Spleen (tissue), 7 donors: ENCODE data around the gene SCN2A.

Experiments
- POLR2A ChIP-seq, 3 donors: fragments of 450-650 bp; IDR thresholded peaks; one replicate each; pipeline ENCODE4 v1.5.1; 2017; ENCODE audit warnings: antibody characterized with exemption in 3 of 3, mild to moderate bottlenecking in 1 of 3
- POLR2AphosphoS5 ChIP-seq, 3 donors: sonication (generic); formaldehyde crosslinking; IDR thresholded peaks; one replicate each; pipeline ENCODE4 v1.5.1; 2017; ENCODE audit warnings: antibody characterized with exemption in 3 of 3
- TF ChIP-seq, protein P1 (sequence below), 11 experiments: fragments of 200-600 bp in 7 of 11; fragments of 450-650 bp in 4 of 11; sonication (generic) in 4 of 11; IDR thresholded peaks in 8 of 11; conservative IDR thresholded peaks in 3 of 11; 1 replicate in 7 of 11; 2 replicates in 4 of 11; pipeline versions ENCODE4 v1.4.0 to v1.8.0; 2016 to 2021; ENCODE audit warnings: antibody characterized with exemption in 11 of 11, inconsistent platforms in 4 of 11, mild to moderate bottlenecking in 1 of 11
- donor health status: DM: no; HTN: no; CAD: no; lungs with moderate emphysema.
- donor health status: DM: no; HTN: no; CAD: no.
- donor health status: DM: no; HTN: no; CAD: no.

DNA sequence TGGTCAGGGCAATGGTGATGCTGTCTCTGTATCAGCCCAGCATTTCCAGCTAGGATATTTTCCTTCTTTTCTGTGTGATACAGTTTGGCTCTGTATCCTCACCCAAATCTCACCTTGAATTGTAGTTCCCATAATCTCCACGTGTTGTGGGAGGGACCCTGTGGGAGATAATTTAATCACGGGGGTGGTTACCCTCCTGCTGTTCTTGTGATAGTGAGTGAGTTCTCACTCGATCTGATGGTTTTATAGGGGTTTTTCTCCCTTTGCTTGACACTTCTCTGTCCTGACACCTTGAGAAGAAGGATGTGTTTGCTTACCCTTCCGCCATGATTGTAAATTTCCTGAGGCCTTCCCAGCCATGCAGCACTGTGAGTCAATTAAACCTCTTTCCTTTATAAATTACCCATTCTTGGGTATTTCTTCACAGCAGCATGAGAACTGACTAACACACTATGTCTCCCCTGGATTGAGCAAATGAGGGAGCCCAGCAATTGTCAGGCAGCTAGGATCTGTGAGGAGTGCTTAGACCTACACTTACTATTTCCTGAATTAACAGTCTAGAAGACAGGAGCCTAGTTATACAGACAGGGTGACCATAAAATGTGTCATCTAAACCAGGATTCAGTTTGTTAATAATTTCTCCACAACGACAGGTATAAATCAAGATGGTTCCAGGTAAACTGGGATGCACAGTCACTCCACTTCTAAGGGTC is 6.0 kb downstream of the SCN2A start:
- TF ChIP-seq, protein P1, sequence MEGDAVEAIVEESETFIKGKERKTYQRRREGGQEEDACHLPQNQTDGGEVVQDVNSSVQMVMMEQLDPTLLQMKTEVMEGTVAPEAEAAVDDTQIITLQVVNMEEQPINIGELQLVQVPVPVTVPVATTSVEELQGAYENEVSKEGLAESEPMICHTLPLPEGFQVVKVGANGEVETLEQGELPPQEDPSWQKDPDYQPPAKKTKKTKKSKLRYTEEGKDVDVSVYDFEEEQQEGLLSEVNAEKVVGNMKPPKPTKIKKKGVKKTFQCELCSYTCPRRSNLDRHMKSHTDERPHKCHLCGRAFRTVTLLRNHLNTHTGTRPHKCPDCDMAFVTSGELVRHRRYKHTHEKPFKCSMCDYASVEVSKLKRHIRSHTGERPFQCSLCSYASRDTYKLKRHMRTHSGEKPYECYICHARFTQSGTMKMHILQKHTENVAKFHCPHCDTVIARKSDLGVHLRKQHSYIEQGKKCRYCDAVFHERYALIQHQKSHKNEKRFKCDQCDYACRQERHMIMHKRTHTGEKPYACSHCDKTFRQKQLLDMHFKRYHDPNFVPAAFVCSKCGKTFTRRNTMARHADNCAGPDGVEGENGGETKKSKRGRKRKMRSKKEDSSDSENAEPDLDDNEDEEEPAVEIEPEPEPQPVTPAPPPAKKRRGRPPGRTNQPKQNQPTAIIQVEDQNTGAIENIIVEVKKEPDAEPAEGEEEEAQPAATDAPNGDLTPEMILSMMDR (IDR thresholded peaks at IDR 0.05 in 8 of 11, conservative IDR thresholded peaks at IDR 0.05 in 3 of 11) = no peak
- no peak for TF ChIP-seq POLR2A (IDR thresholded peaks at IDR 0.05)
- no peak for TF ChIP-seq POLR2AphosphoS5 (IDR thresholded peaks at IDR 0.05)
